H1 (cell line): ENCODE results near the gene PCAT7. TPM values are rescaled to one million over a fixed set of nuclear protein-coding genes. Genes with fewer than 3 reads are reported as not detected.

Experiments
- CTCF ChIA-PET: fragments of 300-600 bp; sonication (Branson Sonifier 250); formaldehyde crosslinking; loops from one replicate; lab custom pipeline; 2021; ENCODE audit not compliant: partially characterized antibody; lab: Charles Lee
- POLR2A ChIA-PET: fragments of 300-600 bp; sonication (Branson Sonifier 250); formaldehyde crosslinking; loops from one replicate; lab custom pipeline; 2021; ENCODE audit warnings: inconsistent platforms; ENCODE audit not compliant: partially characterized antibody; lab: Charles Lee
- DNase-seq, 2 experiments: peaks; one replicate each; pipeline versions ENCODE4 v3.0.0 to v3.0.0-alpha.2; 2010 to 2022; ENCODE audit warnings: low spot score in 2 of 2, low read depth in 1 of 2, mixed read lengths in 1 of 2
- FAIRE-seq: peaks from 2 replicates; lab custom pipeline; 2011; peaks lifted over from hg19 to GRCh38; lab: Jason Lieb, UNC
- H2AFZ ChIP-seq: 2 replicates; pipeline ENCODE4 v1.8.1; 2012; ENCODE audit warnings: low read length, inconsistent platforms
- H2AK5ac ChIP-seq: 2 replicates; pipeline ENCODE4 v1.6.1; 2013; ENCODE audit warnings: low read depth, low read length
- H2BK120ac ChIP-seq: replicated peaks from 2 replicates; pipeline ENCODE3; 2013; ENCODE audit warnings: low read depth, low read length, inconsistent platforms
- H2BK12ac ChIP-seq: 2 replicates; pipeline ENCODE4 v1.6.1; 2013; ENCODE audit warnings: low read depth, low read length
- H2BK15ac ChIP-seq: 2 replicates; pipeline ENCODE4 v1.6.1; 2013; ENCODE audit warnings: low read length
- H2BK20ac ChIP-seq: 2 replicates; pipeline ENCODE4 v1.6.1; 2013; ENCODE audit warnings: low read length
- H2BK5ac ChIP-seq: 2 replicates; pipeline ENCODE4 v1.6.1; 2013; ENCODE audit warnings: low read depth, low read length
- H3K14ac ChIP-seq: 2 replicates; pipeline ENCODE4 v1.6.1; 2013; ENCODE audit warnings: inconsistent platforms; ENCODE audit not compliant: insufficient read length
- H3K18ac ChIP-seq: 2 replicates; pipeline ENCODE4 v1.6.1; 2013; ENCODE audit warnings: low read length; ENCODE audit errors: extremely low read depth
- H3K23ac ChIP-seq: 2 replicates; pipeline ENCODE4 v1.6.1; 2013; ENCODE audit warnings: inconsistent platforms; ENCODE audit not compliant: insufficient read length
- H3K23me2 ChIP-seq: 2 replicates; pipeline ENCODE4 v1.6.1; 2013; ENCODE audit warnings: low read depth, low read length
- H3K27ac ChIP-seq: 2 replicates; pipeline ENCODE4 v1.6.1; 2011; ENCODE audit warnings: low read depth, low read length, inconsistent platforms
- H3K27me3 ChIP-seq, 4 experiments: replicated peaks in 1 of 4; 1 replicate in 1 of 4; 2 replicates in 3 of 4; pipeline versions ENCODE4 v1.6.1 to v1.8.1; 2011 to 2013; ENCODE audit warnings: low read length in 3 of 4, mild to moderate bottlenecking in 3 of 4, inconsistent platforms in 2 of 4, mixed read lengths in 2 of 4, moderate library complexity in 1 of 4; ENCODE audit not compliant: control insufficient read depth in 3 of 4, insufficient read depth in 3 of 4; ENCODE audit errors: extremely low read depth in 1 of 4
- H3K36me3 ChIP-seq, 4 experiments: 2 replicates each; pipeline versions ENCODE4 v1.6.1 to v1.8.1; 2011 to 2013; ENCODE audit warnings: mild to moderate bottlenecking in 4 of 4, low read length in 3 of 4, moderate library complexity in 2 of 4, control low read depth in 1 of 4, inconsistent platforms in 1 of 4; ENCODE audit not compliant: insufficient read depth in 4 of 4, control insufficient read depth in 2 of 4
- H3K4ac ChIP-seq: replicated peaks from 2 replicates; pipeline ENCODE3; 2013; ENCODE audit warnings: low read length, low read depth, mixed read lengths, inconsistent platforms; ENCODE audit not compliant: insufficient read length
- H3K4me1 ChIP-seq, 4 experiments: replicated peaks in 1 of 4; 1 replicate in 1 of 4; 2 replicates in 3 of 4; pipeline versions ENCODE4 v1.6.1 to v1.8.1; 2011 to 2013; ENCODE audit warnings: low read length in 3 of 4, inconsistent platforms in 2 of 4, mixed read lengths in 1 of 4; ENCODE audit not compliant: insufficient read depth in 4 of 4, control insufficient read depth in 3 of 4
- H3K4me2 ChIP-seq, 2 experiments: 2 replicates each; pipeline versions ENCODE4 v1.6.1 to v1.8.1; 2011 to 2013; ENCODE audit warnings: low read depth in 2 of 2, low read length in 2 of 2, control low read depth in 1 of 2, inconsistent platforms in 1 of 2, mild to moderate bottlenecking in 1 of 2; ENCODE audit not compliant: insufficient read depth in 1 of 2
- H3K4me3 ChIP-seq, 4 experiments: fragments of 200-600, 300-600 bp in 1 of 4; sonication (generic), shearing (Covaris generic), sonication (Bioruptor Twin) in 1 of 4; 2 replicates each; pipeline versions ENCODE4 v1.5.1 to v1.8.1; 2011 to 2016; ENCODE audit warnings: low read length in 4 of 4, low read depth in 3 of 4, control low read depth in 2 of 4, inconsistent platforms in 2 of 4, mild to moderate bottlenecking in 2 of 4, mixed read lengths in 1 of 4, moderate library complexity in 1 of 4; ENCODE audit not compliant: insufficient read depth in 2 of 4; ENCODE audit errors: extremely low read depth in 1 of 4
- H3K56ac ChIP-seq: replicated peaks from 2 replicates; pipeline ENCODE3; 2013; ENCODE audit warnings: low read depth, mild to moderate bottlenecking, mixed read lengths, low read length, inconsistent platforms; ENCODE audit not compliant: insufficient read length
- H3K79me1 ChIP-seq: 2 replicates; pipeline ENCODE4 v1.6.1; 2013; ENCODE audit warnings: low read depth, low read length, control low read depth
- H3K79me2 ChIP-seq, 2 experiments: 2 replicates each; pipeline versions ENCODE4 v1.6.1 to v1.8.1; 2012 to 2013; ENCODE audit warnings: low read length in 2 of 2, mild to moderate bottlenecking in 2 of 2, inconsistent platforms in 1 of 2; ENCODE audit not compliant: insufficient read depth in 2 of 2, control insufficient read depth in 1 of 2
- H3K9ac ChIP-seq, 4 experiments: replicated peaks in 1 of 4; 1 replicate in 1 of 4; 2 replicates in 3 of 4; pipeline versions ENCODE4 v1.6.1 to v1.8.1; 2011 to 2013; ENCODE audit warnings: low read depth in 3 of 4, low read length in 3 of 4, control low read depth in 2 of 4, mild to moderate bottlenecking in 2 of 4, moderate library complexity in 2 of 4, inconsistent platforms in 1 of 4; ENCODE audit errors: extremely low read depth in 1 of 4
- H3K9me3 ChIP-seq, 2 experiments: 2 replicates each; pipeline versions ENCODE4 v1.6.1 to v1.8.1; 2012 to 2013; ENCODE audit warnings: mild to moderate bottlenecking in 2 of 2, moderate library complexity in 2 of 2, control low read depth in 1 of 2, inconsistent platforms in 1 of 2, low read depth in 1 of 2, low read length in 1 of 2, mixed read lengths in 1 of 2; ENCODE audit not compliant: insufficient read depth in 2 of 2
- H4K20me1 ChIP-seq, 2 experiments: replicated peaks in 1 of 2; 2 replicates each; pipeline versions ENCODE3 to v1.8.1; 2011 to 2013; ENCODE audit warnings: inconsistent platforms in 2 of 2, low read length in 2 of 2, mild to moderate bottlenecking in 1 of 2; ENCODE audit not compliant: insufficient read depth in 2 of 2, control insufficient read depth in 1 of 2
- H4K5ac ChIP-seq: 2 replicates; pipeline ENCODE4 v1.6.1; 2013; ENCODE audit warnings: low read length, low read depth, mixed read lengths, inconsistent platforms; ENCODE audit not compliant: insufficient read length
- H4K8ac ChIP-seq: 2 replicates; pipeline ENCODE4 v1.8.0; 2013; ENCODE audit warnings: mild to moderate bottlenecking, moderate library complexity, low read length, inconsistent platforms; ENCODE audit not compliant: insufficient read depth; ENCODE audit errors: extremely low read depth
- H4K91ac ChIP-seq: replicated peaks from 2 replicates; pipeline ENCODE3; 2013; ENCODE audit warnings: low read length, mixed read lengths, inconsistent platforms; ENCODE audit not compliant: insufficient read length
- BACH1 ChIP-seq: IDR thresholded peaks from 2 replicates; pipeline ENCODE4 v1.6.1; 2012; ENCODE audit warnings: low read length, improper control_type of control experiment
- CBX8 ChIP-seq: fragments of 300-800, 300-1000 bp; sonication (generic); IDR thresholded peaks from 2 replicates; pipeline ENCODE4 v1.7.1; 2016; ENCODE audit warnings: low read depth, low read length, borderline replicate concordance
- CEBPB ChIP-seq: IDR thresholded peaks from 2 replicates; pipeline ENCODE4 v1.6.1; 2012; ENCODE audit warnings: low read depth, low read length
- CTBP2 ChIP-seq: IDR thresholded peaks from 2 replicates; pipeline ENCODE4 v1.7.0; 2011; ENCODE audit warnings: borderline replicate concordance, mild to moderate bottlenecking, moderate library complexity, mixed read lengths, low read length; ENCODE audit not compliant: insufficient read depth, insufficient read length
- EP300 ChIP-seq, 2 experiments: IDR thresholded peaks; 1 replicate in 1 of 2; 2 replicates in 1 of 2; pipeline ENCODE4 v1.6.1; 2011 to 2012; ENCODE audit warnings: low read depth in 2 of 2, low read length in 2 of 2, mild to moderate bottlenecking in 2 of 2, borderline replicate concordance in 1 of 2, inconsistent platforms in 1 of 2, moderate library complexity in 1 of 2
- KDM1A ChIP-seq: fragments of 200-600, 300-600 bp; sonication (generic); IDR thresholded peaks from 2 replicates; pipeline ENCODE4 v1.7.1; 2016; ENCODE audit warnings: mild to moderate bottlenecking, low read length, borderline replicate concordance
- KDM5A ChIP-seq: fragments of 200-600 bp; IDR thresholded peaks from 2 replicates; pipeline ENCODE4 v1.7.1; 2012; ENCODE audit warnings: mild to moderate bottlenecking, low read length, inconsistent platforms, mixed read lengths
- NRF1 ChIP-seq: IDR thresholded peaks from 2 replicates; pipeline ENCODE4 v1.6.1; 2011; ENCODE audit warnings: mild to moderate bottlenecking, low read depth, low read length, improper control_type of control experiment
- POLR2A ChIP-seq, 2 experiments: IDR thresholded peaks; 1 replicate in 1 of 2; 2 replicates in 1 of 2; pipeline ENCODE4 v1.6.1; 2011; ENCODE audit warnings: low read depth in 2 of 2, low read length in 2 of 2, mild to moderate bottlenecking in 2 of 2; ENCODE audit errors: control extremely low read depth in 1 of 2
- POLR2AphosphoS5 ChIP-seq: IDR thresholded peaks from 2 replicates; pipeline ENCODE4 v1.6.1; 2011; ENCODE audit warnings: low read depth, low read length
- POU5F1 ChIP-seq: IDR thresholded peaks from 2 replicates; pipeline ENCODE4 v1.6.1; 2011; ENCODE audit warnings: low read depth, mild to moderate bottlenecking, low read length, moderate library complexity
- RFX5 ChIP-seq: IDR thresholded peaks from 2 replicates; pipeline ENCODE4 v1.6.1; 2011; ENCODE audit warnings: low read depth, low read length, improper control_type of control experiment, borderline replicate concordance
- SP4 ChIP-seq: IDR thresholded peaks from 2 replicates; pipeline ENCODE4 v1.6.1; 2012; ENCODE audit warnings: low read length, inconsistent platforms
- TAF1 ChIP-seq: IDR thresholded peaks from 2 replicates; pipeline ENCODE4 v1.6.1; 2011; ENCODE audit warnings: mild to moderate bottlenecking, low read depth, low read length
- TBP ChIP-seq: IDR thresholded peaks from 2 replicates; pipeline ENCODE4 v1.6.1; 2011; ENCODE audit warnings: low read depth, low read length, improper control_type of control experiment
- ZNF274 ChIP-seq: IDR thresholded peaks from 2 replicates; pipeline ENCODE4 v1.7.0; 2012; ENCODE audit warnings: low read length, borderline replicate concordance; ENCODE audit errors: extremely low read depth
- WGBS, 2 experiments: shearing (Covaris generic) in 1 of 2; methylation state at CpG; one replicate each; pipeline versions ENCODE4 v1.1.6 to v1.1.7; 2013 to 2015; ENCODE audit warnings: low lambda C conversion rate in 2 of 2, mixed read lengths in 2 of 2, inconsistent platforms in 1 of 2, low coverage in 1 of 2, missing lambda C conversion rate in 1 of 2; ENCODE audit not compliant: insufficient replicate concordance in 2 of 2, insufficient coverage in 1 of 2, insufficient read length in 1 of 2; ENCODE audit errors: extremely low coverage in 1 of 2, missing lambda C conversion rate in 1 of 2; 5-methylcytosine and 5-hydroxymethylcytosine counted together
- polyA plus RNA-seq, 7 experiments: library from polyadenylated mRNA; depleted of rRNA in 3 of 7; stranded (reverse) in 5 of 7; unstranded in 2 of 7; fragments of >200 nt in 5 of 7; fragments of 200-250 nt in 2 of 7; gene quantifications; 1 replicate in 5 of 7; 2 replicates in 1 of 7; 4 replicates in 1 of 7; pipeline versions ENCODE4 v1.2.1 to v1.2.3, GENCODE V29; 2011 to 2013; ENCODE audit warnings: missing spikeins in 2 of 7, mixed read lengths in 2 of 7
- total RNA-seq: library from RNA; stranded (reverse); fragmentation: NEBNext Ultra II Directional; extraction: Animal tissue kit (Norgen Biotek cat#: 25700); gene quantifications from 2 replicates; pipeline ENCODE4 v1.2.1, GENCODE V29; 2021

PCAT7 gene
- total and polyA plus RNA-seq, 2 of the 8 experiments (the other 6 are each of a cell fraction or from before 2014, with no cell fraction given) = 3.2 to 4.1 TPM

DNA sequence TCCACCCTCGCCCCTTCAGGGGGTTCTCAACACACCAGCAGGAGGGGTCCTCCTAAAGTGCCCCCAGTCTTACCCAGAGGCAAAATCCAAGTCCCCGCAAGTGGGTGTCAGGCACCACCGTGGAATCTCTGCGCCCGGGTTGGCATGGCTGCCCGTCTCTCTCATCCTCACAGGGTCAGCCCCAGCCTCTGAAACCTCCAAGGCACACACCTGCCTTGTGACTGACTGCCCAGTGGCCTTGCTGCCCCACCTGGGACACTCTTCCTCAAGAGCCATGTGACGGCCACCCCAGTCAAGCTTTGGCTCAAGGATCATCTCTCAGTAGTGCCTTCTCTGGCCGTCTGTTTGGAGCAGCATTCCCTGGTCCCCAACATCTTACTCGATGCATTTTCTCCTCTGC, 33.8 kb downstream of the PCAT7 start:
- Histone ChIP-seq H3K23me2 (no peaks in the 10 kb centered on the region), H3K79me1 (no peaks in the 10 kb centered on the region), H3K36me3 (no peaks in the 10 kb centered on the region), H2BK12ac (no peak overlapping the region), H3K4me3 (no peak overlapping the region), H3K27ac (no peak overlapping the region), H4K91ac (no peak overlapping the region), H3K9ac (no peak overlapping the region), H2BK20ac (no peak overlapping the region), H2BK15ac (no peak overlapping the region), H2BK120ac (no peak overlapping the region), H2AFZ (no peak overlapping the region), H3K27me3 (no peaks in the 10 kb centered on the region), H3K4me2 (no peak overlapping the region), H3K4me1 (no peaks in the 10 kb centered on the region), H4K20me1 (no peaks in the 10 kb centered on the region), H2BK5ac (no peak overlapping the region), H3K56ac (no peak overlapping the region), H3K79me2 (no peaks in the 10 kb centered on the region), H4K8ac (no peak overlapping the region), H3K4ac (no peak overlapping the region), H3K23ac (no peak overlapping the region), H3K14ac (no peak overlapping the region), H2AK5ac (no peak overlapping the region), H3K18ac (no peak overlapping the region), H4K5ac (no peak overlapping the region), H3K9me3 (no peaks in the 10 kb centered on the region)
- ChIA-PET POLR2A (no interaction called here), CTCF (interaction anchor here (0.6 to 1.1 kb wide), 3 partner anchors 12 to 186 kb away, joined by 3 to 4 read pairs (median 4); no protein-coding TSS in a partner anchor)
- FAIRE-seq = no peak
- no peak for DNase-seq
- 94% methylated on average over 9 of the region's 9 CpGs; no CpG with 5 or more reads in 1 of the 2 experiments for whole genome bisulfite sequencing, 2 experiments
- no peak for TF ChIP-seq KDM1A
- TF ChIP-seq BACH1 = no peak
- TF ChIP-seq POU5F1 = no peak
- no peak for TF ChIP-seq CBX8
- no peak for TF ChIP-seq CTBP2
- no peak for TF ChIP-seq POLR2A (IDR thresholded peaks at IDR 0.05; ENCODE audit: control extremely low read depth in 1 of 2, low read depth in 2 of 2, low read length in 2 of 2)
- TF ChIP-seq NRF1 = no peak
- TF ChIP-seq TAF1 = no peak
- TF ChIP-seq TBP = no peak
- no peak for TF ChIP-seq ZNF274
- no peak for TF ChIP-seq KDM5A
- TF ChIP-seq EP300 (IDR thresholded peaks at IDR 0.05; ENCODE audit: borderline replicate concordance in 1 of 2, low read depth in 2 of 2, low read length in 2 of 2) = no peak
- TF ChIP-seq SP4 = no peak
- TF ChIP-seq POLR2AphosphoS5 = no peak
- TF ChIP-seq CEBPB = no peak
- TF ChIP-seq RFX5 = no peak
